HL-60 (cell line): ENCODE data around the gene TIMP2.
"Not testable (repeated sequence)": the region's sequence is repeated elsewhere in the genome, so short reads cannot be mapped to it uniquely, and the experiment has no call there.

Experiments
- DNase-seq, 2 experiments: peaks; one replicate each; pipeline ENCODE4 v3.0.0-alpha.2; 2010 to 2020; ENCODE audit warnings: low read depth in 1 of 2, low spot score in 1 of 2
- H3K27ac ChIP-seq: fragments of 250-450 bp; sonication (Bioruptor Pico); replicated peaks from 2 replicates; pipeline ENCODE4 v1.5.1; 2020; ENCODE audit warnings: mild to moderate bottlenecking, moderate library complexity
- H3K27me3 ChIP-seq: fragments of 250-450 bp; sonication (Bioruptor Pico); 2 replicates; pipeline ENCODE4 v1.5.1; 2021; ENCODE audit warnings: mild to moderate bottlenecking, moderate library complexity; ENCODE audit not compliant: insufficient read depth, poor library complexity, severe bottlenecking
- H3K4me3 ChIP-seq: replicated peaks from 2 replicates; pipeline ENCODE4 v1.5.1; 2011; ENCODE audit warnings: mild to moderate bottlenecking, control low read depth, low read length; ENCODE audit not compliant: insufficient read depth
- CTCF ChIP-seq: IDR thresholded peaks from one replicate; pipeline ENCODE4 v1.5.1; 2011; ENCODE audit warnings: low read length, control low read depth, inconsistent platforms; ENCODE audit not compliant: insufficient read depth
- GABPA ChIP-seq: IDR thresholded peaks from 2 replicates; pipeline ENCODE4 v1.6.1; 2012; ENCODE audit warnings: low read depth
- POLR2AphosphoS5 ChIP-seq: IDR thresholded peaks from 2 replicates; pipeline ENCODE4 v1.6.1; 2012; ENCODE audit warnings: low read depth
- REST ChIP-seq: IDR thresholded peaks from 2 replicates; pipeline ENCODE4 v1.6.1; 2012; ENCODE audit warnings: low read depth; ENCODE audit not compliant: insufficient replicate concordance
- SPI1 ChIP-seq: IDR thresholded peaks from 2 replicates; pipeline ENCODE4 v1.6.1; 2012; ENCODE audit warnings: low read depth, mild to moderate bottlenecking, borderline replicate concordance

The TIMP2 gene

GRCh38 chr17:78950870-78951269 is 25.7 kb upstream of the TIMP2 start:
- DNase-seq, result no peak
- Histone ChIP-seq H3K4me3 (no peak overlapping the region), H3K27ac (no peak overlapping the region), H3K27me3 (no peaks in the 10 kb centered on the region)
- TF ChIP-seq GABPA (no peak), SPI1 (no peak), POLR2AphosphoS5 (no peak), REST (no peak), CTCF (no peak)

- Histone ChIP-seq H3K4me3 (no peak overlapping the region), H3K27ac (no peak overlapping the region), H3K27me3 (no peaks in the 10 kb centered on the region)
- no peak for TF ChIP-seq GABPA
- DNase-seq, result no peak
These were observed 22.3 kb upstream of the TIMP2 start for GRCh38 chr17:78947235-78948149.

- H3K4me3 ChIP-seq, result no peak overlapping the region
- peak in 1 of 2 experiments; percentile 14 for DNase-seq
- no peak overlapping the region for H3K27ac ChIP-seq
- no peaks in the 10 kb centered on the region for H3K27me3 ChIP-seq
- TF ChIP-seq GABPA (no peak), SPI1 (no peak), POLR2AphosphoS5 (no peak), REST (no peak), CTCF (no peak)
These were observed 21.4 kb upstream of the TIMP2 start for GRCh38 chr17:78946631-78947030.

DNA sequence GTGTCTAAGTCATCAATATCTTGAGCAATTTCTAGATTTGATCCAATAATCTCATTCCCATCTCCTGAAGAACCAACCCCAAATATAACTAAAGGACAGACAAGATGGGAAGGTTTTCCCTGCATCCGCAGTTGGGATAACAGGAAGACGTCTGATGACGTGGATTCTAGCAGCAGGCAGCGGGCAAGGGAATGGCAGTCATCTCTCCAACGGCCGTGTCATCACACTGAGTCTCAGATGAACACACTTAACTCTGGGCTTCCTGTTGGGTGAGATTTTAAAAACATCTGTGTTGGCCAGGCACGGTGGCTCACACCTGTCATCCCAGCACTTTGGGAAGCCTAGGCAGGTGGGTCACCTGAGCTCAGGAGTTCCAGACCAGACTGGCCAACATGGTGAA is 20.9 kb upstream of the TIMP2 start:
- Histone ChIP-seq H3K27ac (no peak overlapping the region), H3K27me3 (no peaks in the 10 kb centered on the region), H3K4me3 (no peak overlapping the region)
- TF ChIP-seq SPI1 (no peak), POLR2AphosphoS5 (no peak), GABPA (no peak), REST (no peak), CTCF (no peak)
- no peak for DNase-seq

DNA sequence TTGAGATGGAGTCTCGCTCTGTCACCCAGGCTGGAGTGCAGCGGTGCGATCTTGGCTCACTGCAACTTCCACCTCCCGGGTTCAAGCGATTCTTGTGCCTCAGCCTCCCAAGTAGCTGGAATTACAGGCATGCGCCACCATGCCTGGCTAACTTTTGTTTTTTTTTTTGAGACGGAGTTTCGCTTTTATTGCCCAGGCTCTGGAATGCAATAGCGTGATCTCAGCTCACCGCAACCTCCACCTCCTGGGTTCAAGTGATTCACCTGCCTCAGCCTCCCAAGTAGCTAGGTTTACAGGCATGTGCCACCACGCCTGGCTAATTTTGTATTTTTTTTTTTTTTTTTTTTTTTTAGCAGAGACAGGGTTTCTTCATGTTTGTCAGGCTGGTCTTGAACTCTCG is 20.3 kb upstream of the TIMP2 start:
- not testable (repeated sequence) for H3K27ac ChIP-seq, DNase-seq, H3K27me3 ChIP-seq, H3K4me3 ChIP-seq
